GM18499 (cell line): ENCODE data around the gene CTSC.
"Not testable (repeated sequence)": the region's sequence is repeated elsewhere in the genome, so short reads cannot be mapped to it uniquely, and the experiment has no call there.

Experiments
- ATAC-seq: cut with Tn5 transposase; IDR thresholded peaks from one replicate; pipeline ENCODE4 v1.9.1; 2021; ENCODE audit warnings: moderate number of reproducible peaks; ENCODE audit not compliant: insufficient read depth, unreplicated experiment

Gene CTSC

GRCh38 chr11:88322881-88323280 lies 14.7 kb downstream of the CTSC start:
- not testable (repeated sequence) for ATAC-seq

GRCh38 chr11:88321412-88321811 lies 16.1 kb downstream of the CTSC start:
- ATAC-seq: not testable (repeated sequence)

- ATAC-seq: no peak
These were observed 17.4 kb downstream of the CTSC start for GRCh38 chr11:88320149-88320559.

- no peak for ATAC-seq
These were observed 19.5 kb downstream of the CTSC start for GRCh38 chr11:88318017-88318416.

- ATAC-seq: no peak
These were observed 20.0 kb downstream of the CTSC start for GRCh38 chr11:88317536-88317935.

- no peak for ATAC-seq
These were observed 21.5 kb downstream of the CTSC start for GRCh38 chr11:88315981-88316441.

GRCh38 chr11:88315015-88315414 lies 22.5 kb downstream of the CTSC start:
- ATAC-seq: no peak

GRCh38 chr11:88313441-88313840 lies 24.1 kb downstream of the CTSC start:
- ATAC-seq: no peak

- no peak for ATAC-seq
These were observed 24.9 kb downstream of the CTSC start for GRCh38 chr11:88312628-88313027.

GRCh38 chr11:88310246-88310645 lies 27.3 kb downstream of the CTSC start:
- no peak for ATAC-seq

GRCh38 chr11:88308576-88308975 lies 29.0 kb downstream of the CTSC start:
- ATAC-seq: no peak

- peak; percentile 55 for ATAC-seq
These were observed 29.6 kb downstream of the CTSC start for GRCh38 chr11:88307749-88308425.

- no peak for ATAC-seq
These were observed 30.8 kb downstream of the CTSC start for GRCh38 chr11:88306785-88307184.

GRCh38 chr11:88305430-88305829 lies 32.1 kb downstream of the CTSC start:
- no peak for ATAC-seq

GRCh38 chr11:88304352-88304751 lies 33.2 kb downstream of the CTSC start:
- ATAC-seq: no peak

- ATAC-seq: no peak
These were observed 34.5 kb downstream of the CTSC start for GRCh38 chr11:88303037-88303436.

- peak; percentile 35 for ATAC-seq
These were observed 35.9 kb downstream of the CTSC start for GRCh38 chr11:88301488-88302140.

- peak; percentile 54 for ATAC-seq
These were observed 36.5 kb downstream of the CTSC start for GRCh38 chr11:88300888-88301487.

- no peak for ATAC-seq
These were observed 39.7 kb downstream of the CTSC start for GRCh38 chr11:88297863-88298262.

GRCh38 chr11:88297421-88297820 lies 40.1 kb downstream of the CTSC start:
- no peak for ATAC-seq

GRCh38 chr11:88295028-88295427 lies 42.5 kb downstream of the CTSC start:
- ATAC-seq: no peak
